ENCODE results near the gene ZNRD2.

The ZNRD2 gene

DNA sequence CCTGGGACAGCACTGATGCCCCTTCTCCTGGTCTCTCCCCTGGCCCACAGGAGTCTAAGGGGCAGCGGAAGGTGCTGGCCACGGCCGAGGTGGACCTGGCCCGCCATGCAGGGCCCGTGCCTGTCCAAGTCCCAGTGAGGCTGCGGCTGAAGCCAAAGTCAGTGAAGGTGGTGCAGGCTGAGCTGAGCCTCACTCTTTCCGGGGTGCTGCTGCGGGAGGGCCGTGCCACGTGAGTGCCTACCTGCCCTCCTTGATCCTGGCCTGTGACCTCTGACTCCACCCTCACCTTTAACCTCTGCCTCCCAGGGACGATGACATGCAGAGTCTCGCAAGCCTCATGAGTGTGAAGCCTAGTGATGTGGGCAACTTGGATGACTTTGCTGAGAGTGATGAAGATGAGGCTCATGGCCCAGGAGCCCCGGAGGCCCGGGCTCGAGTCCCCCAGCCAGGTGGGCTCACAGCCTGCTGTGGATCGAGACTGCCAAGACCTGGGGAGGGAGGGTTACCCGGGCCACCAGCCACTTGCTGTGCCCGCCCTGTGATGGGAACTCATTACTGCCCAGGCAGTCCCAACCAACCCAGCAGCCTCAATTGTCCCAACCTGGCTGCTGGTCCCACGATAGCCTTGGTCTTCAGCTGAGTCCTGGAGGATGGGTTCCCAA, 9.9 kb downstream of the ZNRD2 start:
- no peak for ATAC-seq
- TF ChIP-seq, protein P1, sequence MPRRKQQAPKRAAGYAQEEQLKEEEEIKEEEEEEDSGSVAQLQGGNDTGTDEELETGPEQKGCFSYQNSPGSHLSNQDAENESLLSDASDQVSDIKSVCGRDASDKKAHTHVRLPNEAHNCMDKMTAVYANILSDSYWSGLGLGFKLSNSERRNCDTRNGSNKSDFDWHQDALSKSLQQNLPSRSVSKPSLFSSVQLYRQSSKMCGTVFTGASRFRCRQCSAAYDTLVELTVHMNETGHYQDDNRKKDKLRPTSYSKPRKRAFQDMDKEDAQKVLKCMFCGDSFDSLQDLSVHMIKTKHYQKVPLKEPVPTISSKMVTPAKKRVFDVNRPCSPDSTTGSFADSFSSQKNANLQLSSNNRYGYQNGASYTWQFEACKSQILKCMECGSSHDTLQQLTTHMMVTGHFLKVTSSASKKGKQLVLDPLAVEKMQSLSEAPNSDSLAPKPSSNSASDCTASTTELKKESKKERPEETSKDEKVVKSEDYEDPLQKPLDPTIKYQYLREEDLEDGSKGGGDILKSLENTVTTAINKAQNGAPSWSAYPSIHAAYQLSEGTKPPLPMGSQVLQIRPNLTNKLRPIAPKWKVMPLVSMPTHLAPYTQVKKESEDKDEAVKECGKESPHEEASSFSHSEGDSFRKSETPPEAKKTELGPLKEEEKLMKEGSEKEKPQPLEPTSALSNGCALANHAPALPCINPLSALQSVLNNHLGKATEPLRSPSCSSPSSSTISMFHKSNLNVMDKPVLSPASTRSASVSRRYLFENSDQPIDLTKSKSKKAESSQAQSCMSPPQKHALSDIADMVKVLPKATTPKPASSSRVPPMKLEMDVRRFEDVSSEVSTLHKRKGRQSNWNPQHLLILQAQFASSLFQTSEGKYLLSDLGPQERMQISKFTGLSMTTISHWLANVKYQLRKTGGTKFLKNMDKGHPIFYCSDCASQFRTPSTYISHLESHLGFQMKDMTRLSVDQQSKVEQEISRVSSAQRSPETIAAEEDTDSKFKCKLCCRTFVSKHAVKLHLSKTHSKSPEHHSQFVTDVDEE (CRISPR knock-in tag; IDR thresholded peaks at IDR 0.05) = no peak
- no peak for TF ChIP-seq ISL1 (CRISPR knock-in tag; IDR thresholded peaks at IDR 0.05)
- no peak for TF ChIP-seq CSDC2 (CRISPR knock-in tag; IDR thresholded peaks at IDR 0.05)
- no peak for TF ChIP-seq ZFP30 (CRISPR knock-in tag; IDR thresholded peaks at IDR 0.05)
- no peak for TF ChIP-seq PPARA (CRISPR knock-in tag; IDR thresholded peaks at IDR 0.05; ENCODE audit: borderline replicate concordance)
- TF ChIP-seq ZNF565 (CRISPR knock-in tag; conservative IDR thresholded peaks at IDR 0.05; ENCODE audit: low read depth) = no peak
- TF ChIP-seq, protein P2, sequence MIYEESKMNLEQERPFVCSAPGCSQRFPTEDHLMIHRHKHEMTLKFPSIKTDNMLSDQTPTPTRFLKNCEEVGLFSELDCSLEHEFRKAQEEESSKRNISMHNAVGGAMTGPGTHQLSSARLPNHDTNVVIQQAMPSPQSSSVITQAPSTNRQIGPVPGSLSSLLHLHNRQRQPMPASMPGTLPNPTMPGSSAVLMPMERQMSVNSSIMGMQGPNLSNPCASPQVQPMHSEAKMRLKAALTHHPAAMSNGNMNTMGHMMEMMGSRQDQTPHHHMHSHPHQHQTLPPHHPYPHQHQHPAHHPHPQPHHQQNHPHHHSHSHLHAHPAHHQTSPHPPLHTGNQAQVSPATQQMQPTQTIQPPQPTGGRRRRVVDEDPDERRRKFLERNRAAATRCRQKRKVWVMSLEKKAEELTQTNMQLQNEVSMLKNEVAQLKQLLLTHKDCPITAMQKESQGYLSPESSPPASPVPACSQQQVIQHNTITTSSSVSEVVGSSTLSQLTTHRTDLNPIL (CRISPR knock-in tag; IDR thresholded peaks at IDR 0.05; ENCODE audit: low read depth) = no peak
- TF ChIP-seq ESRRG (CRISPR knock-in tag; IDR thresholded peaks at IDR 0.05) = no peak
- no peak for TF ChIP-seq TOX (CRISPR knock-in tag; IDR thresholded peaks at IDR 0.05; ENCODE audit: borderline replicate concordance)
- no peak for TF ChIP-seq ZC3H10 (CRISPR knock-in tag; IDR thresholded peaks at IDR 0.05)
- no peak for TF ChIP-seq RARB (CRISPR knock-in tag; IDR thresholded peaks at IDR 0.05)
- no peak for TF ChIP-seq SNAI2 (CRISPR knock-in tag; IDR thresholded peaks at IDR 0.05)

DNA sequence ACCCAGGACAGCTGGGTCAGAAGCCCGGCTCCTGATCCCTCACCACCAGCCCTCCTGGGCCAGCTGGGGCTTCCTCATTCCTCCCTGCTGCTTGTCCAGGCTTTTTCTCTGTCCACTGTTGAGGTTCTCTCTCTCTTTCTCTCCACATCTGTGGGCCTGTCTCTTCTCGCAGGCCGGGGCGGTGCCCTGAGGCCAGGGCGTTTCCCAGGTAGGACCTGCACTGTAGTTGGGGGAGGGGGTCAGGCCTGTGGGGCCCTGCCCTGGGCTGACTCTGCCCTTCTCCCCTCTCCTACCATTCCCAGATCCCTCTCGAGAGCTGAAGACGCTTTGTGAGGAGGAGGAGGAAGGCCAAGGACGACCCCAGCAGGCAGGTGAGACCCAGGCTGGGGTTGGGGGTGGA, 10.5 kb downstream of the ZNRD2 start:
- ATAC-seq = no peak
- TF ChIP-seq PPARA (CRISPR knock-in tag; IDR thresholded peaks at IDR 0.05; ENCODE audit: borderline replicate concordance) (no peak), TOX (CRISPR knock-in tag; IDR thresholded peaks at IDR 0.05; ENCODE audit: borderline replicate concordance) (no peak), TCF4 (CRISPR knock-in tag; IDR thresholded peaks at IDR 0.05; ENCODE audit: borderline replicate concordance) (no peak), ZC3H10 (CRISPR knock-in tag; IDR thresholded peaks at IDR 0.05) (no peak), GLIS3 (CRISPR knock-in tag; IDR thresholded peaks at IDR 0.05) (no peak), RARB (CRISPR knock-in tag; IDR thresholded peaks at IDR 0.05) (no peak), OSR1 (CRISPR knock-in tag; IDR thresholded peaks at IDR 0.05) (no peak), ZFP3 (CRISPR knock-in tag; IDR thresholded peaks at IDR 0.05) (no peak), CSDC2 (CRISPR knock-in tag; IDR thresholded peaks at IDR 0.05) (no peak), BACH2 (CRISPR knock-in tag; IDR thresholded peaks at IDR 0.05; ENCODE audit: borderline replicate concordance) (no peak)
- TF ChIP-seq, protein P3, sequence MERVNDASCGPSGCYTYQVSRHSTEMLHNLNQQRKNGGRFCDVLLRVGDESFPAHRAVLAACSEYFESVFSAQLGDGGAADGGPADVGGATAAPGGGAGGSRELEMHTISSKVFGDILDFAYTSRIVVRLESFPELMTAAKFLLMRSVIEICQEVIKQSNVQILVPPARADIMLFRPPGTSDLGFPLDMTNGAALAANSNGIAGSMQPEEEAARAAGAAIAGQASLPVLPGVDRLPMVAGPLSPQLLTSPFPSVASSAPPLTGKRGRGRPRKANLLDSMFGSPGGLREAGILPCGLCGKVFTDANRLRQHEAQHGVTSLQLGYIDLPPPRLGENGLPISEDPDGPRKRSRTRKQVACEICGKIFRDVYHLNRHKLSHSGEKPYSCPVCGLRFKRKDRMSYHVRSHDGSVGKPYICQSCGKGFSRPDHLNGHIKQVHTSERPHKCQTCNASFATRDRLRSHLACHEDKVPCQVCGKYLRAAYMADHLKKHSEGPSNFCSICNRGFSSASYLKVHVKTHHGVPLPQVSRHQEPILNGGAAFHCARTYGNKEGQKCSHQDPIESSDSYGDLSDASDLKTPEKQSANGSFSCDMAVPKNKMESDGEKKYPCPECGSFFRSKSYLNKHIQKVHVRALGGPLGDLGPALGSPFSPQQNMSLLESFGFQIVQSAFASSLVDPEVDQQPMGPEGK (CRISPR knock-in tag; IDR thresholded peaks at IDR 0.05; ENCODE audit: borderline replicate concordance) = no peak
- TF ChIP-seq, protein P4, sequence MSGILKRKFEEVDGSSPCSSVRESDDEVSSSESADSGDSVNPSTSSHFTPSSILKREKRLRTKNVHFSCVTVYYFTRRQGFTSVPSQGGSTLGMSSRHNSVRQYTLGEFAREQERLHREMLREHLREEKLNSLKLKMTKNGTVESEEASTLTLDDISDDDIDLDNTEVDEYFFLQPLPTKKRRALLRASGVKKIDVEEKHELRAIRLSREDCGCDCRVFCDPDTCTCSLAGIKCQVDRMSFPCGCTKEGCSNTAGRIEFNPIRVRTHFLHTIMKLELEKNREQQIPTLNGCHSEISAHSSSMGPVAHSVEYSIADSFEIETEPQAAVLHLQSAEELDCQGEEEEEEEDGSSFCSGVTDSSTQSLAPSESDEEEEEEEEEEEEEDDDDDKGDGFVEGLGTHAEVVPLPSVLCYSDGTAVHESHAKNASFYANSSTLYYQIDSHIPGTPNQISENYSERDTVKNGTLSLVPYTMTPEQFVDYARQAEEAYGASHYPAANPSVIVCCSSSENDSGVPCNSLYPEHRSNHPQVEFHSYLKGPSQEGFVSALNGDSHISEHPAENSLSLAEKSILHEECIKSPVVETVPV (CRISPR knock-in tag; IDR thresholded peaks at IDR 0.05) = no peak

DNA sequence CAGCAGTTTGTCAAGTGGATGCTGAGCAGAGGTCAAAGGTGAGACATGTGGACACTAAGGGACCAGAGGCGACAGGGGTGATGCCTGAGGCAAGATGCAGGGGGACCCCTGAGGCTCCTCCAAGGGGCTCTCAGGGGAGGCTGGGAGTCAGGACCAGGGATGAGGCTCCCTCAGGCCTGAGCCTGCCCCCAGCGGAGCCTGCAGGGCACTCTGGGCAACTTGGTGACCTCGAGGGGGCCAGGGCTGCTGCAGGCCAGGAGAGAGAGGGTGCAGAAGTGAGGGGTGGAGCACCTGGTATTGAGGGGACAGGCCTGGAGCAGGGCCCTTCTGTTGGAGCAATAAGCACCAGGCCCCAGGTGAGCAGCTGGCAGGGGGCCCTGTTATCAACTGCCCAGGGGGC, 11.7 kb downstream of the ZNRD2 start:
- no peak for ATAC-seq
- TF ChIP-seq TCF4 (CRISPR knock-in tag; IDR thresholded peaks at IDR 0.05; ENCODE audit: borderline replicate concordance) (no peak), OSR1 (CRISPR knock-in tag; IDR thresholded peaks at IDR 0.05) (no peak), ZNF8 (CRISPR knock-in tag; IDR thresholded peaks at IDR 0.05) (no peak), ZNF70 (CRISPR knock-in tag; IDR thresholded peaks at IDR 0.05) (no peak), PPARA (CRISPR knock-in tag; IDR thresholded peaks at IDR 0.05; ENCODE audit: borderline replicate concordance) (no peak), ARNTL (CRISPR knock-in tag; IDR thresholded peaks at IDR 0.05; ENCODE audit: borderline replicate concordance, low read depth) (no peak), CSDC2 (CRISPR knock-in tag; IDR thresholded peaks at IDR 0.05) (no peak), RARB (CRISPR knock-in tag; IDR thresholded peaks at IDR 0.05) (no peak), ZFP30 (CRISPR knock-in tag; IDR thresholded peaks at IDR 0.05) (no peak), BACH2 (CRISPR knock-in tag; IDR thresholded peaks at IDR 0.05; ENCODE audit: borderline replicate concordance) (no peak)
- TF ChIP-seq, protein P3 (CRISPR knock-in tag; IDR thresholded peaks at IDR 0.05; ENCODE audit: borderline replicate concordance) = no peak
- TF ChIP-seq, protein P2 (CRISPR knock-in tag; IDR thresholded peaks at IDR 0.05; ENCODE audit: low read depth) = no peak
- TF ChIP-seq, protein P5, sequence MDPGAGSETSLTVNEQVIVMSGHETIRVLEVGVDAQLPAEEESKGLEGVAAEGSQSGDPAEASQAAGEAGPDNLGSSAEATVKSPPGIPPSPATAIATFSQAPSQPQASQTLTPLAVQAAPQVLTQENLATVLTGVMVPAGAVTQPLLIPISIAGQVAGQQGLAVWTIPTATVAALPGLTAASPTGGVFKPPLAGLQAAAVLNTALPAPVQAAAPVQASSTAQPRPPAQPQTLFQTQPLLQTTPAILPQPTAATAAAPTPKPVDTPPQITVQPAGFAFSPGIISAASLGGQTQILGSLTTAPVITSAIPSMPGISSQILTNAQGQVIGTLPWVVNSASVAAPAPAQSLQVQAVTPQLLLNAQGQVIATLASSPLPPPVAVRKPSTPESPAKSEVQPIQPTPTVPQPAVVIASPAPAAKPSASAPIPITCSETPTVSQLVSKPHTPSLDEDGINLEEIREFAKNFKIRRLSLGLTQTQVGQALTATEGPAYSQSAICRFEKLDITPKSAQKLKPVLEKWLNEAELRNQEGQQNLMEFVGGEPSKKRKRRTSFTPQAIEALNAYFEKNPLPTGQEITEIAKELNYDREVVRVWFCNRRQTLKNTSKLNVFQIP (CRISPR knock-in tag; IDR thresholded peaks at IDR 0.05; ENCODE audit: borderline replicate concordance, low read depth) = no peak
